ENCODE data around the gene FKBP1A.

GRCh38 chr20:1388253-1388652, 4.6 kb downstream of the FKBP1A start:
- TF ChIP-seq CTCF (IDR thresholded peaks at IDR 0.05) (no peak), EP300 (IDR thresholded peaks at IDR 0.05) (no peak), POLR2A (IDR thresholded peaks at IDR 0.05) (no peak), POLR2AphosphoS5 (IDR thresholded peaks at IDR 0.05) (no peak)

All from gastroesophageal sphincter (tissue), 3 donors.